Measurements from ENCODE around the gene GALNT17.

DNA sequence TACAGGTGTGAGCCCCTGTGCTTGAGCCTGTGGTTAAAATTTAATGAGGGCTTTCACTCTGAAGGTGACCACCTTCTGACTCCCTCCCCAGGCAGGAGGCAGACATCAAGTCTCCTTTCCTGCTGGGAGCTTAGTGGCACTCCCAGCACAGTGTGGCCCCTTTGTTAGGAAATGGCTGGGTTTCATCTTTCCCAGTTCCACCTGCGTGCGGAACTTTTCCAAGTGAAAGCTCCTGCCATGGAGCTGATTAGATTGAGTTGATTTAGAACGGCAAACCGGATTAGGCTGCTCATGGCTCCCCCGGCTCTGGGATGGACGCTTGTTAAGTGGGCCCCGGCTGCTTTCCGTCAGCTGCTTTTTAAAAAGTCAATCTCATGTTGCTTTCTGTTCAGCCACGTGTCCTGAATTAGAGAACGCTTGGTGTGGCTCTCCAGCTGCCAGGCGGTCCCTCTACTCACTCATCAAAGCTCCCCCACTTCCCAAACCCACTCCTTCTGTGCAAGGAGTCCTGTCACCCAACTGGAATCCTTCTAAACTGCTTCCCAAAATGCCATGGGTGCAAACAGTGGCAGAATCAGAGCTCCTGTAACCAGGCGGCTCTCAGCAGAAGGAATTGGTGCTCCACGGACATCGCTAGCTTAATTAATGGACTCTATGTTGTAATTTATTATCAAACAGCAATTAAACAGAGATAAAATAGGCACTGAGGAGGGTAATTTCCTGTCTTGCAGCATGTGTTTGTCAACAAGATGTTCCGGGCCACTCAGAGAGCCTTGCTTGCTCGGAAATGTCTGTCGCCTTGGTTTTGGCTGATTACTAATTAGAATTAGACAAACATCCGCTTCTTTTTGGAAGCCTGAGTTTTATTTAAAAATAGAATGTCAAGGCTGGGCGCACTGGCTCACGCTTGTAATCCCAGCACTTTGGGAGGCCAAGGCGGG lies 551.2 kb downstream of the GALNT17 start:
- TF ChIP-seq POLR2A (IDR thresholded peaks at IDR 0.05) (no peak), CTCF (IDR thresholded peaks at IDR 0.05) (no peak)

Data from uterus (tissue), 2 donors.